ENCODE data around the gene ERVH48-1. TPM values are rescaled to one million over a fixed set of nuclear protein-coding genes. Genes with fewer than 3 reads are reported as not detected.
"Not testable (repeated sequence)": the region's sequence is repeated elsewhere in the genome, so short reads cannot be mapped to it uniquely, and the experiment has no call there.

Gene ERVH48-1
- total and polyA plus RNA-seq, 12 donors, result not detected

DNA sequence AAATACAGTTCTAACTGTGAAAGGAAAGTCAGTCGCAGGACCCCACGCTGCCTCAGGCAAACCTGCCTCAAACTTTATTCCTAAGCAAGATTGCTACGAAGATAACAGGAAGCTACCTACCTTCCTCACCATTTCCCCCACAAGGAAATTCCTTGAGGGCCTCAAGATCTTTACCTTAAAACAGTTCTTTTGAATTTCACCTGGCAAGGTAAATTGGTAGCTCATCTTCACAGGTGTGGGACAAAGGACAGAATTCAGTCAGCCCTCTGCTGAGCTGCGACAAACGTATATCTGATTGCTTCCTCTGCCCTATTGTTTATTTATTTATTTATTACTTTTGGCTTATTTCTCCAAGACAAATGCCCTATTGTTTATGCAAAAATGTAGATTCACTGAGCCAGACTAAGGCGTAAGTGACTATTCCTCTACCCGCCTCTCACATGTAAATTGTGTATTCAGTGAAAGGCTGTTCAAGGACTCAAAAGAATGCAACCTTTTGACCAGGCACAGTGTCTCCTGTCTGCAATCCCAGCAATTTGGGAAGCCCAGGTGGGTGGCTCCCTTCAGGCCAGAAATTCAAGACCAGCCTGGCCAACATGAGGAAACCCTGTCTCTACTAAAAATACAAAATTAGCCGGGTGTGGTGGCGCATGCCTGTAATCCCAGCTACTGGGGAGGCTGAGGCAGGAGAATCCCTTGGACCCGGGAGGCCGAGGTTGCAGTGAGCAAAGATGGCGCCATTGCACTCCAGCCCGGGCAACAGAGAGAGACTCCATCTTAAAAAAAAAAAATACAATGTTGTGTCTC lies 31.6 kb upstream of the ERVH48-1 start:
- Histone ChIP-seq H3K4me3 (no peak overlapping the region), H3K4me1 (replicated peaks in 1 of 2) (no peaks in the 10 kb centered on the region), H3K27ac (no peak overlapping the region), H3K27me3 (no peaks in the 10 kb centered on the region), H3K9me3 (replicated peaks in 1 of 3) (no peaks in the 10 kb centered on the region), H3K36me3 (replicated peaks in 1 of 2) (no peaks in the 10 kb centered on the region)
- TF ChIP-seq, protein P1, sequence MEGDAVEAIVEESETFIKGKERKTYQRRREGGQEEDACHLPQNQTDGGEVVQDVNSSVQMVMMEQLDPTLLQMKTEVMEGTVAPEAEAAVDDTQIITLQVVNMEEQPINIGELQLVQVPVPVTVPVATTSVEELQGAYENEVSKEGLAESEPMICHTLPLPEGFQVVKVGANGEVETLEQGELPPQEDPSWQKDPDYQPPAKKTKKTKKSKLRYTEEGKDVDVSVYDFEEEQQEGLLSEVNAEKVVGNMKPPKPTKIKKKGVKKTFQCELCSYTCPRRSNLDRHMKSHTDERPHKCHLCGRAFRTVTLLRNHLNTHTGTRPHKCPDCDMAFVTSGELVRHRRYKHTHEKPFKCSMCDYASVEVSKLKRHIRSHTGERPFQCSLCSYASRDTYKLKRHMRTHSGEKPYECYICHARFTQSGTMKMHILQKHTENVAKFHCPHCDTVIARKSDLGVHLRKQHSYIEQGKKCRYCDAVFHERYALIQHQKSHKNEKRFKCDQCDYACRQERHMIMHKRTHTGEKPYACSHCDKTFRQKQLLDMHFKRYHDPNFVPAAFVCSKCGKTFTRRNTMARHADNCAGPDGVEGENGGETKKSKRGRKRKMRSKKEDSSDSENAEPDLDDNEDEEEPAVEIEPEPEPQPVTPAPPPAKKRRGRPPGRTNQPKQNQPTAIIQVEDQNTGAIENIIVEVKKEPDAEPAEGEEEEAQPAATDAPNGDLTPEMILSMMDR (IDR thresholded peaks at IDR 0.05), result no peak
- TF ChIP-seq POLR2A (IDR thresholded peaks at IDR 0.05), result no peak
- WGBS, 4 donors, result 85 to 95% (median 90%) methylated on average over 13 of the region's 13 CpGs
- peak in 1 of 7 donors; percentile 14 for DNase-seq
- intact Hi-C loops (cut with DNase I), result no loop called here

DNA sequence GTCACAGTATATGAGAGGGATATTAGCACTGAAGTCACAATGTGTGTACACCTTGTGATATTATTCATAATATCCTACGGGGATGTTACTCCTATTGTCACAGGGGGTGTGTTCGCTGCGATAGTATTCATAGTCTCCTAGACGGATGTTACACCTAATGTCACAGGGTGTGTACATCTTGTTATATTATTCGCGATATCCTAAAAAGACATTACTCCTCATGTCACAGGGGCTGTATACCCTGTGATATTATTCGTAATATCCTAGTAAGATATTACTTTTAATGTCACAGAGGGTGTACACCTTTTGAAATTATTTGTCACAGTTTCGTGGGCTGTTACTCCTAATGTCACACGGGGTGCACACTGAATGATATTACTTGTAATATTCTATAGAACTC lies 25.8 kb upstream of the ERVH48-1 start:
- H3K27me3 ChIP-seq; intact Hi-C loops (cut with DNase I): not testable (repeated sequence)
- WGBS, 4 donors, result 93 to 97% (median 95%) methylated on average over 9 of the region's 9 CpGs

DNA sequence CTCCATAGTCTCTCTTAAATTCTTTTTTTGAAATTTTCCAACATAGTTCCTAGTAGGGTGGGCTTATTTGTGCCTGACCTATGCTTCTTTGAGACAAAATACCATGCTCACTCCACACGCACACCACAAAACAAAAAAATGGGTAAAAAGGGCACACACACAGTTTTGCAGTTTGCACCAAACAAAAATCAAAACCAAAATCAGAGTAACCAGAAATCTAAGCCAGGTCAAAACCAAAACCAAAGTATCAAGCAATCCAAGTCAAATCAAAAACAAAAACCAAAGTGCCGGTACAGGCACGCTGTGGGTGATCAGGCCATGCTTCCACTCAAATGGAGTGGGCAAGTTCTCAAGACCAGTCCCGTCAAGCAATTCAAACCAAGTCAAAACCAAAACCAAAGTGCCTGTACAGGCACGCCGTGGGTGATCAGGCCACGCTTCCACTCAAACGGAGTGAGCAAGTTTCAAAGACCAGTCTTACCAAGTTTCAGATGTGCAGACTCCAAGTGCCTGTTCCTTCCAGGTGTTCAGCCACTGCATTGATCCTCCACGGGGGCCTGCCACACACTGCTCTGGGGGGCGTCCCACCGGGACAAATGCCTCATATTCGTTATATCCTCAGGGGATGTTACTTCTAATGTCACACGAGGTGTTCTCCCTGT lies 23.8 kb upstream of the ERVH48-1 start:
- H3K27me3 ChIP-seq; H3K27ac ChIP-seq; DNase-seq; H3K9me3 ChIP-seq (replicated peaks in 1 of 3); H3K4me1 ChIP-seq (replicated peaks in 1 of 2); H3K4me3 ChIP-seq; H3K36me3 ChIP-seq (replicated peaks in 1 of 2): not testable (repeated sequence)
- WGBS, 4 donors, result 85 to 94% (median 91%) methylated on average over 13 of the region's 13 CpGs
- intact Hi-C loops (cut with DNase I), result loop anchor here in 1 of 2 donors (10.0 kb wide), 1 partner anchor 46 kb away; no protein-coding TSS in a partner anchor

More for the DNA sequence above, 25.8 kb upstream of the ERVH48-1 start:
- DNase-seq; H3K4me1 ChIP-seq (replicated peaks in 1 of 2); H3K36me3 ChIP-seq (replicated peaks in 1 of 2); H3K9me3 ChIP-seq (replicated peaks in 1 of 3); H3K4me3 ChIP-seq; H3K27ac ChIP-seq: not testable (repeated sequence)

DNA sequence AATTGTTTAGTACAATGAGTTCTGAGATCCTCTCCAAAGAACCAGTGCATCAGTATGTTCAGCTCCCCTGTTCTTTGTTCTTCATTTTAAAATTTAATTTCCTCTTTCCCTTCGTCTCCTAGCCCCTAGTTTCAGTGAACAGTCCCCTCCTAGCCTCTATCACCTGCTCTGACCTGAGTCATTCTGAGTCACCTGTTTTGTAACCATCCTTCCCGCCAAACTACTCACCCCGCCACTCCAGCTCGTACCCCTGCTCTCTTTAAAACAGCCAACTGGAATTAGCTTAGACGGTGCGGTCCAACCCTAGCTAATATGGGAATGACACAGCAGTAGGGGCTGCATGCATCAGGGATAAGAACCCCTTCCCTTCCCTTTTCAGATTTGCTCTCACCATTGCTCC lies 16.8 kb upstream of the ERVH48-1 start:
- H3K27me3 ChIP-seq, result no peaks in the 10 kb centered on the region
- peaks cover 0 to 5% of the 10 kb centered on the region in 2 donors for H3K4me1 ChIP-seq (replicated peaks in 1 of 2)
- no peak overlapping the region for H3K27ac ChIP-seq
- intact Hi-C loops (cut with DNase I), result loop anchor here in 1 of 2 donors (10.0 kb wide), 1 partner anchor 53 kb away; no protein-coding TSS in a partner anchor
- no peak for DNase-seq
- no peak overlapping the region for H3K4me3 ChIP-seq
- TF ChIP-seq POLR2A (IDR thresholded peaks at IDR 0.05), result no peak
- TF ChIP-seq, protein P1 (IDR thresholded peaks at IDR 0.05), result no peak
- H3K9me3 ChIP-seq (replicated peaks in 1 of 3), result no peaks in the 10 kb centered on the region
- WGBS, 4 donors, result 69 to 95% (median 77%) methylated on average over 6 of the region's 6 CpGs
- H3K36me3 ChIP-seq (replicated peaks in 1 of 2), result no peaks in the 10 kb centered on the region

DNA sequence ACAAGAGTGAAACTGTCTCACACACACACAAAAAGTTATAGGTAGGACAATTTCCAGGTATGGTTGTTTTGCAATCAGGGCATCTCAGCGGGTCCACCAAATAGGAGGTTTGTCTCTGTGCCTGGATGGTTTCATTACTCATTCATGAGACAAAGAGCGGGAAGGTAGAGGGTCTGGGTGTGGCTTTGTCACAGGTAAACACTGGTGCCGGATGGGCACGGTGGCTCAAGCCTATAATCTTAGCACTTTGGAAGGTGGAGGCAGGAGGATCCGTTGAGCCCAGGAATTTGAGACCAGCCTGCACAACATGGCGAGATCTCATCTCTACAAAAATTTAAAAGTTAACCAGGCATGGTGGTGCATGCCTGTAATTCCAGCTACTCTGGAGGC lies 16.3 kb upstream of the ERVH48-1 start:
- no peak for DNase-seq
- no peak overlapping the region for H3K4me3 ChIP-seq
- H3K27ac ChIP-seq, result no peak overlapping the region
- 94 to 97% (median 97%) methylated on average over 3 to 6 of the region's 6 CpGs for WGBS, 4 donors
- intact Hi-C loops (cut with DNase I), result loop anchor here in 1 of 2 donors (10.0 kb wide), 1 partner anchor 53 kb away; no protein-coding TSS in a partner anchor
- peaks cover 0 to 5% of the 10 kb centered on the region in 2 donors for H3K4me1 ChIP-seq (replicated peaks in 1 of 2)
- H3K9me3 ChIP-seq (replicated peaks in 1 of 3), result no peaks in the 10 kb centered on the region
- TF ChIP-seq, protein P1 (IDR thresholded peaks at IDR 0.05), result no peak
- TF ChIP-seq POLR2A (IDR thresholded peaks at IDR 0.05), result no peak
- H3K27me3 ChIP-seq, result no peaks in the 10 kb centered on the region
- H3K36me3 ChIP-seq (replicated peaks in 1 of 2), result no peaks in the 10 kb centered on the region
